CD4-positive, alpha-beta T cell treated with Interleukin-21 for 1 hour (primary cell): Measurements from ENCODE around the gene PBOV1.
"Not testable (repeated sequence)": the region's sequence is repeated elsewhere in the genome, so short reads cannot be mapped to it uniquely, and the experiment has no call there.

ENCODE experiments used
- DNase-seq: peaks from one replicate; pipeline ENCODE4 v3.0.0-alpha.2; 2020

PBOV1 gene

DNA sequence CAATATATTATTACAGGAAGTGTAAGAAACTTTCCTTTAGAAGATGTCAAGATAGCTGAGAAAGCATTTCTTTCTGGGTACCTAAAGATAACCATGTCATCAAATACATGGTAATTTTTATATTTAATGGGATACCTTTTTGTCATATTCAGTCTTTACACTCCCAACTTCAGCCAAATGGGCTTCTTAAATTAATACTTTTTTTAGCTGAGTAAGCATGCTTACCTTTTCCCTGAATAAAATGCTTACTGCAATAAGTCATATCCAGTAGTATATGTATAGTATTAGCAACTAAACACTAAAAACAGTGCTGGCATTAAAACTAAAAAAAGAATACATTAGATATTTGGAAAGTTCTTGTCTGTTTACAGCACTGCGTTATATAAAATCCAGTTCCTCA is 17.4 kb upstream of the PBOV1 start:
- DNase-seq: no peak

DNA sequence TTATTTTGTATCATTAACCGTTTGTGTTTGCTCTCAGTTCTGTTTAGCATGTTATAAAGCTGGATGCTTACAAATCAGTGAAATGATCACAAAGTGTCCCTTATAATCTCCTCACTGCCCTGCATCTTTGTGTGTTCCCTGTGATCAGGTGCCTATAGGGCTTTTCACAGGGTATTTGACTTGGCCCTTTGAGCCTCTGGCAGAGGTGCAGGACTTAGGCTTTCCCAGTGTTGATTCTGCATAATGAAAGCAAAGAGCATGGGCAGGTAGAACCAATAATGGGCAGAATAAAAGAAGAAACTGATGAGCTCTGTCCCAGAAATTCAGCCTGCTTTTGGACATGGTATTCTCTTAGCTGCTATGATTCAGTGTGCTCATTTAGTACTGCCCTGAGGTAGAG is 16.9 kb upstream of the PBOV1 start:
- no peak for DNase-seq

DNA sequence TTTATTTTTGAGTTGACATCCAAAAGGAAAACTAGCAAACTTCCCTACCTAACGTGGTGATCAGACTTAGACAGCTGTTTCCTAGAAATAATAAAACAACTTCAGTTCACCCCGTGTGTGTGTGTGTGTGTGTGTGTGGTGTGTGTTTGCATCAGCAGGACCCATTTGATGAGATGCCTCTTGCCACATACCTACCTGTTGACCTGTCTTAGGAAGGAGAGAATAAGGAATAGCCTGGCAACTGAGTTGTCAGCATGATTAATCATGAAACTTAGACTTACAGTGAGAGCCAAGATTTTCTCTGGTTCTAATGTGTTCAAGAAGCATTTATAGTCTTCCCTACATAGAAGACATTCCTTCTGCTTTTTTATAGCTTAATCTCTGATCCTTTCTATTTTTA is 16.1 kb upstream of the PBOV1 start:
- DNase-seq: no peak

DNA sequence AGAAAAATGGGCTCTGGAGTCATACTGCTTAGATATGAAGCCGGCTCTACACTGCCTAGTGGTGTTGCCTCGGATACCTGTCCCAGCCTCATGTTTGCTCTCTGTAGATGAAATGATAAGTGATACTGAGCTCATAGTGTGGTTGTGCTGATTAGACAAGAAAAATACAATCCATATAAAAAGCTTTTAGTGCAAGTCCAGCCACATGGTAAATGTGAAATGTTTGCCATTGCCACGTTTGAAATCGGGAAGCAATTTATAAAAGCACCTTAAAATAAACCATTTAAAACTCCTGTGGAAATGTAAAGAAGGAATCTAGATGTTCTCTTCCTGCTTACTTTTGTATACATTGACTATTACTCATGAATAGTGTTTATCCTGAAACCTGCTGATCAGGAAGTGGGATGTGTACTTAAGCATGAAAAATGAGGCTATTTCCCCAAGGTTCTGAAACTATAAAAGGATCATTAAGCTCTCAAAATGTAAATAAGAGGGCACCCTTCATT is 13.1 kb upstream of the PBOV1 start:
- DNase-seq: no peak

DNA sequence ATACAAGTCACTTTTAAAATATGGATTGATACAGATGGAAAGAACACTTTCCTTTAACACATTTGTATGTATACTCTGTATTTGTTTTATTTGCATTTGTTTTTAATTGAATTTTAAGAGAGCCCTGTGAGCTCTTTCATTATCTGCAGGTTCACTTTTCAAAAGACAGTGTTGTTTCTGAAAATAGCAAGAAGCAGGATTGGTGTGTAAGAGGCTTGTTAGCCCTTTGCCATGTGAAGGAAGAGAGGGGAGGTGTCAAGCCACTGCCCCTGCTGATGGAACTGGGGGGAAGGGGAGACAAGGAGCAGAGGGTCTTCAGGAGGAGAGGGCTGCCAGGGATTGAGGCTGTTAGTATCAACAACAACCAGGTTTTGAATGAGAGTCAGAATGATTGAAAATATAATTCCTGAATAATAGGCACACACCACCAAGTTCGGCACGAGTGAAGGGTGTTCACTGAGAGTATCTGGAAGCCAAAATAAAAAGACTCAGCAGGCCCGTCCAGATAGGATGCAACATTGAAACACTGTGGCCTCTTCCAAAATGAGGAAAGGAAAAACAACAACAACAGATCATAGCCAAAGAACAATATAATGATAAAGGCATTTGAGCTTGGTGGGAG is 12.6 kb upstream of the PBOV1 start:
- DNase-seq: no peak

DNA sequence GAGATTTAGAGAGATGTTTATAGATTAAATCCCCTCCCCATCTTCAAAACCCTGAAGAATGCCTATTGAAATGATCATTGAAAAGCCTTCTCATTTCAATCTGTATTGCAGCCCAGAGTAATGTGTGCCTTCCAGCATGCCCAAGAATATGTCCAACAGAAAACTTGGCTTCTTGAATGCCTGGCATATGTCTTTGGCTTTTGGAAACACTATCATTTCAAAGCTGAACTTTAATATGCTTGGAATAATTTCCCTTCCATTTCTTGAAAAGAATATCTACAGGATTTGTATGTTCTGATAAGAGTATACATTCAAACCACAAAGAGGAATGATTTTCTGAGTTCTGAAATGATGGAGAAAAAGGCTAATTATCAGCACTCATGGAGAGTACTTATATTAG is 11.9 kb upstream of the PBOV1 start:
- DNase-seq: no peak

DNA sequence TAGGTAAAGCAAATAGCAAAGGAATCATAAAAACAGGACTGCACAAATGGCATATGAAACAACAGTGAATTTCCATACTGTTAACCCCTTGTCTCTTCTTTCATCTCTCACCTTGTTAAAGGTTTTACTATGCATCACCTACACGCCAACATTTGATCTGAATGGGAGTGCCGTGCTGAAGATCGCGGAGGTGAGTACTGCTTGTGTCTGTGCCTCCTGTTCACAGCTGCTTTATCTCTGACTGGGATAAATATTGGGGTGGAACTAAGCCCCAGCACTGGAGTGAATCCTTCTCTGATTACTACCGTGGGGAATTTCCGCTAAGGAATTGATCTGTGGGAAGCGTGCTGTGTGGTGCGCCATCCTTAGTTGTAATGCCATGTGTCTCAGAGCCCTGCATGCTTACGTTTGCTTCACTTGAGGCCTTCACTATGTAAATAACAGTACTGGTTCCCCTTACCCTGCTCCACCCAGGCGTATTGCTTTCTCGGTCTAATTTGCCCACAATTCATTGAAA is 11.4 kb upstream of the PBOV1 start:
- DNase-seq: no peak

DNA sequence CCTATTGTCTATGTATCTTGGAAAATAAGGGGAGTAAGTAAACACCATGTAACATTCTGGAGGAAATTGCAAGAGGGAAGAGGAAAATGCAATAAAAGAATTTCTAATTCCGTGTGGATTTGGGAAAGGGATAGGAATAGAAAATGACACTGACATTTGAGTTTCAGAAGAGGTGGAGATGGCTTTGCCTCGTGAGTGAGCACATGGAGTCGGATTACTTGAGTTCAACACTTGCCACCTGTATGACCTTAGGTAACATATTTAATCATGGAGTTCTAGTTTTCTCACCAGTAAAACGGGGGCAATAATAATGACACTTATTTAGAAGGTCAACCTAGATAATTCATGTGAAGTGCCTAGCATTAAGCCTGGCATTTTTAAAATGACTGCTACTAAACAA is 10.8 kb upstream of the PBOV1 start:
- DNase-seq: no peak

DNA sequence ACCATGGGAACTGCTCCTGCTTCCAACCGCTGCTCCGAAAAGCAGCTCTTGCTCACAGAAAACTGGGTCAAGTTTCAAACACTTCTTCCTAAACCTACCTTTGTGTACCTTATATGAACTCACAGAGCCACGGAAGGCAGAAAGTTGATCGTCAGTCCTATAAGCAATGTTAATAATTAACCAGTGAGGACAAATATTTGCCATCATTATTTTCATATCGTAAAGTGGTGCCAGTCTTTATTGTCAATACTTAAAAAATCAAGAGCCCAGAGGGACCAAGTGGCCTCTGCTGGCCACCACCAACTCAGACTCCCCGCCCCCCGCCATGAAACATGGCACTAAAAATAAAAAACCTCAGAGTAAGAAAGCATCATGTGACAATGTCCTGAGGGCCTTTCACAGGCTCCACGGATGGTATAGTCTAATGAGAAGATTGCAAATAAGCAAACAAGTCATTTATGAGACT is 9.1 kb upstream of the PBOV1 start:
- DNase-seq: no peak

DNA sequence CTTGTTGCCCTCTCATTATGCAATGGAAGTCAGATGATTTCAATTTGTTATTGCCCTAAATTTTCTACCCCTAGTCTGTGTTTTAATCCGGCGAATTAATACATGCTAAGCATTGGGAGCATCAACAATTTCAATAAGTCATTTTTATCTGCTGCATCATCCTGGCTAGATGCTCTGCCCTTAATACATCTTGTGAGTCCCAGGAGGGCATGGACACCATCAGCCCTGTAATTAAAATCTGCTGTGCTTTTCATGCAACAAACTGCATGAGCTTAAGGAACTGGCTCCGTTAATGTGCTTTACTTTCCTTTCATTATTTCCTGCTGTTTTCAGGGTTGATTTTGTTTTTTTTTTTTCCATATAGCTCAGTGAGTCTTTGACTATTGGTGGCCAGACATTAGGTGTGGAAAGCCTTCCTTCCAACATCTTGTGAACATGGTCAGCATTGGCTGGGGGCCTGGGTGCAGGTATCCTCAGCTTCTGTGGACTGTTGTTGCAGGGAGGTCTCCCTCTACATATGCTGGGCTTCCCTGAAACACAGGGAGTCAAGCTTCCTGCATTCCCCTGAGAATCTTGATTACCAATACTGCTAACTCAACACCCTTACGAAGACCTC is 8.5 kb upstream of the PBOV1 start:
- no peak for DNase-seq

DNA sequence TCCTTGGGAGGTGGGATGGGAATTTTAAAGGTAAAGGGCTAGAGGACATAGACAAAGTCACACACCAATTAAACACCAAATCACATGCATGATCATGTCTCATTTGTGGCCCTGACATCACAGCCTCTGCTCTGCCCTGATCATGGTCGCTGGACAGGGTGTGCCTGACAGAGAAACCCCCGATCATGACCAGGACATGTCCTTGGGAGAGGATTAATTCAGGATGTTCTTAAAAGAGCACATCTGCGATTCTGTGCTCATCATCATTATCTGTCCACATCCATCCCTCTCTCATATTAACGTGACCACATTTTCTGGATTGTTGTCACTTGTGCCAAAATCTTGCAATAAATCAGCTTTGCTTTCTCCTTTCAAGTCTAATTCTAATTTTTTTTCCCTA is 7.7 kb upstream of the PBOV1 start:
- no peak for DNase-seq

DNA sequence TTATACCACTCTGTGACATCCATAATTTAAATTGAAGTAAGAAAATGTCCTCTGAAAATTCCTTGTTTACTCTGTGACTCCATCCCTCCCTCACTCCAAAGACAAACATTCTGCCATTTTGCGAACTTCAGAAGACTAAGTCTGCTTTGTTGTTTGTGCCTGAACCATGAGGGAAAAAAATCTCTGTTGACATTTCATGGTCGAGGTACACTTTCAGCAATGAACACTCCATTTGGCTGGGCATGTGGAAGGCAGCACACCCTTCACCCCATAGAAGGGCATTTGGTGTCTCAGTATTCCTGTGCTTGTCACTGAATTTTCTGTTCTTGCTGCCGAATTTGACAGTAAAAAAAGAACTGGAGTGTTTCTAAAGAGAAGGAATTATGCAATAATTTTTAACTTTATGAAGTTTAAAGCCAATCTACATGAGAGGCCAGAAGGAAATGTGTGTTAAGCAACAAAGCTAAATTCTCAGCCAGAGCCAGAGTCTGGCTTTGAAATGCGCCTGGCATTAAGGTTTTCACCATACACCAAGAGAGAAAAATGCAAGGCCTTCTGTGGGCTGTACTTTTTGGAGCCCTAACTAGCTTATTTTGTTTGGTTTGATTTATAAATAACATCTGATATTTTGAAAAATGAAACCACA is 4.7 kb upstream of the PBOV1 start:
- DNase-seq: no peak

DNA sequence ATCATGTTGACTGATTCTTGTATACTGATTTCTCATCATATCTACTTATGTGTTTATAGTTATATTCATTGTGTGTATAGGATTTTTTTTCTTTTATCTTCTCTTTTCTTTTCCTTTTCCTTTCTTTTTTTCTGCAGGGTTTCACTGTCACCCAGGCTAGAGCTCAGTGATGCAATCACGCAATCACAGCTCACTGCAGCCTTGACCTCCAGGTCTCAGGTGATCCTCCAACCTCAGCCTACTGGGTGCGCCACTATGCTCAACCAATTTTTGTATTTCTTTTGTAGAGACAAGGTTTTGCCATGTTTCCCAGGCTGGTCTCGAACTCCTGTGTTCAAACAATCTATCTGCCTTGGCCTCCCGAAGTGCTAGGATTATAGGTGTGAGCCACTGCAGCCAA is 1.6 kb upstream of the PBOV1 start:
- no peak for DNase-seq

DNA sequence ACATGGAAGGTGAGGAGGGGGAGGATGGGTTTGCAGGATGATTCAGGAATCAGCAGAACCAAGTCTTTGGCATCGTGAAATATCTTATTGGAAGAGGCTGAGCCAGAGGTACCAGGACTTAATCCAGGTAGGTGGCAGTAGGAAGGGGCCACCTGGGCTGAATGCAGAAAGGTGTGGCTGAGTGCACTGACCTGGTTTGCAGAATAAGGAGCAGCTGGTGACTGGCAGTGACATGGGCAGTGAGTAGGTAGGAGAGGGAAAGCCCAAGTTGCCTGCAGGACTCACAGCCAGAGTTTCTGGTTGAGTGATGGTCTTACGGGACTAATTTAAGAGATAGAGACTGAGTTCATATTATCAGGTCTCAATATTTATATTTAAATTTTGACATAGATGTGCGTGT is 1.1 kb upstream of the PBOV1 start:
- no peak for DNase-seq

DNA sequence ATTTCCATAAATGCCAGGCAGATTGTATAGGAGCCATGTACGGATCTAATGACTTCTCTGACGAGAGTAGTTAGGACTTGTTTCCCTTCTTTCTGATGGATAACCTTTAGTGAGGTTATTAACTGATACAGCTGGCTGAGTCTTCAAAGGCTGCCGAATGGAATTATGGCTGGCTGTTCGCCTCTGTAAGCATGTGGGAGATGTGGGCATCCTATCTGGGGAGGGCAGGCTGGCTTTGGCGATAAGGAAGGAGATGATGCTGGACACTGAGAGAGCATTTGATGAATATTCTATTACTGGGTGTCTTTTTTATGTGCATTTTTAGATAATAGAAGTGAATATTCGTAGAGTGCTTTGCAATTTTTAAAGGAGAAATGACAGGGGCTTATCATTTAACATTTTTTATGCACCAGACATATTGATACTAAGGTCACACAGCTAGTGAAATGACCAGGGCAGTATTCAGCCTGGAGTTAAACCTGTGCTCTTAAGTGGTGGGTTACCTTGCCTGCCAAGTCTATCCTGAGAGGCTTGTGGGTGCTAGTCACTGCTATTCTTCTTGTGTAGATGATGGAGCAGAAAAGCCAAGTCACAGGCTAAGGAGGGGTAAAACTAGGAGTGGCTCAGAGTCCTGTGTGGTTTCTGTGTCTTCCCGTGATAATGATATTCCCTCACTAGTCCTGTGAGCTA is 3.1 kb downstream of the PBOV1 start:
- DNase-seq: no peak

DNA sequence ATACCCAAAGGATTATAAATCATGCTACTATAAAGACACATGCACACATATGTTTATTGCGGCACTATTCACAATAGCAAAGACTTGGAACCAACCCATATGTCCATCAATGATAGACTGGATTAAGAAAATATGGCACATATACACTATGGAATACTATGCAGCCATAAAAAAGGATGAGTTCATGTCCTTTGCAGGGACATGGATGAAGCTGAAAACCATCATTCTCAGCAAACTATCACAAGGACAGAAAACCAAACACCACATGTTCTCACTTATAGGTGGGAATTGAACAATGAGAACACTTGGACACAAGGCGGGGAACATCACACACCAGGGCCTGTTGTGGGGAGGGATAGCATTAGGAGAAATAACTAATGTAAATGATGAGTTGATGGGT is 5.8 kb downstream of the PBOV1 start:
- not testable (repeated sequence) for DNase-seq

DNA sequence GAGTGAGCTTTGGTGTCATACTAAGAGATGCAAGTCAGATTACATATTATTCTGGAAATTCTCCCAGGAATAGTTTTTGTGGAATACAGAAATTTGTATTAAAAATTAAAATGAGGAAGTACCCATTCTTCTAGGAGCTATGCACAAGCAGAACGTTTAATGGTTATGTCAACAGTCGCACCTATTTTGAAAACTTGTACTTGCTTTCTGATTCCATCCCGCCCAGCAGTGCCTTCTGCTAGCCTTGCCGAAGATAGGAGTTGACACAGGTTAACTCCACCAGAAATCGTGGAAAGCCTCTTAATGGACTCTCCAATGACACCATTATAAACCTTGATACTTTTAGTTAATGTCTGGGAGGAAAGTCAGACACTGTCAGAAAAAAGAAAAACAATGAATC is 6.7 kb downstream of the PBOV1 start:
- no peak for DNase-seq

DNA sequence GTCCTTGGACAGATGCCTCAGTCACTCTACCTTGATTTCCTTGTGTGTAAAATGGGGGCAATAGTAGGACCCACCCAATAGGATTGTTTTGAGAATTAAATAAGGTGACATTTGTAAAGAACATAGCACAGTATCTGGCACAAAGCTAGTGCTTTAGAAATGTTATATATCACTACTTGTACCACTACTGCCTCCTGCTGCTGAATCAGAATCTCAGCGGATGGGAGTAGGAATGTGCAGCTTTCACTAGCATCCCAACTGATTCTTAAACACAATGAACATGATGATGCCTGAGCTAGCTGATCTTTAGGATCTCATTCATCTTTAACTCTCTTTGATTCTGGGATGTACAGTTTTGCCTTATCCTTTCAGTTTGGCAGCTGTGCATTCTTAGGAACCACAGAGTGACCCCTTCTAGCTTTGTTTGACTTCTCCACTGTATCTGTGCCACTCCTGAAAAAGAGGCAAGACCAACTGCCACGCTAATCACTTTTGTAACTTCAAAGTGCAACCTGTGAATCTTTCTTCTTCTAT is 7.2 kb downstream of the PBOV1 start:
- no peak for DNase-seq

DNA sequence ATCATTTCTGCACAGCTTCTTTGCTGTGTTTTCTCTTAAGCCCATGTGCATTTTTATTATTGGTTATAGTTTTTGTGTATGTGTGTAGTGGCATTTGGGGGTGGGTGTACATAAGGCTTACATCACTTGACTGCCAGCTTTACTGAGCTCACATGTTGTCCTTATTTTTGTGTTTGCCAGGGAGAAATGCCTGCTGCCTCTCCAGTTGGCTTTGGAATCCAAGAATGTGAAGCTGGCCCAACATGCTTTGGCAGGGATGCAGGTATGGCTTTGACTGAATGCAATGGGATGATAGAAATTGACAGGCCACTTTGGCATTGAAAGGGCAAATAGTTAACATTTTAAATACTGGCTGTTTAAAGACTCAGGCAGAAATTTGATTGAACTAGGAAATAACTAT is 11.4 kb downstream of the PBOV1 start:
- no peak for DNase-seq

DNA sequence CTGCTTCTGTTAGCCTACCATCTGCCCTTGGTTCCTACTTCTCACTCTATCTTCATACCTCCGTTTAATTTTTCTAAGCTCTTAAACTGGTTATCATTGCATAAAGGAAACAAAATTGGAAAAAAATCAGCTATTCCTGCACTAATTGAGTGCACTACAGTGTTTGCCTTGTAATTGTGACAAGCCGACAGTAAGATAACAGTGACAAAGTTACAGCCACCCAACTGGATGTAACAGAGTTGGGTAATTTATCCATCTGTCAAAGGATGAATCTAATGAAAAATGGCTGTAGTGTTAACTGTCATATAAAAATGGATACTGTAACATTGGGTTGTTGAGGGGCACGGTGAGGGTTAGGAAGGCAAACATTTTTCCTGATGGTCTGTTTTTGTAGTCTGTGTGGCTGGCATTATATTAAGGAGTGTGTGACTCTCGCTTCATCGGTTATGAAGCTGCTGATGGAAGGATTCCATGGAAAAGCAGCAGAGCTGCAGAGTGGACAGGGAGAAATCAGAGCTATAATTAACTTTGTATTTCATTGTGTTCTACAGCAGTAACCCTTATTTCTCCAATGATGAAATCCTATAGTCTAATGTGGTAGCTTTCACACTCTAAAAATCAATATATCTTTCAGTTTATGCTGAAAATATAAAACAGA is 12.7 kb downstream of the PBOV1 start:
- no peak for DNase-seq

DNA sequence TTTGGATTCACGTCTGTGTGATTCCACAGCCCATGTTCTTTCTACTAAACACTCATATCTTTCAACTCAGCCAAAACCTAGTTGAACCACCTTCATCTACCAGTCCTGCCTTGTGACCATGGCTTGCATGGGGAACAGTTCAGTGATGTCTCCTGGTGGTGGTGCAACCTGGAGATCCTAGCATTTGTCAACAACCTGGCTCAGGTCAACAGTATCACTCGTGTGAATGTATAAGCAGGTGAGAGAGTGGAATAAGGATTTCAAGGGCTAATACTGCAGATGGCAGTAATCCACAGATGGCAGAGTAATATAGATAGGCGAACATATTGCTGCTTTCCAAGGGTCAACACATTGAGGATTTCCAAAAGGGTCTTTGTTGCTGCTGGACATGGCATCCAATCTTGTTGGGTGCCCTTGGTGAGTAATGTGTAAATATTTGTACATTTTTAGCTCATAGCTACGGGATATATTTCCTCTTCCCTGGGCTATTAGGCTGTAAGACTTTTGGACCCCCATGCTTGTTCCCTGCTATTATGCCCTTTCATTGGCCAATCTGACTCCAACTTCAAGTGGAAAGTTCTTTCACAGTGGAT is 13.4 kb downstream of the PBOV1 start:
- no peak for DNase-seq

DNA sequence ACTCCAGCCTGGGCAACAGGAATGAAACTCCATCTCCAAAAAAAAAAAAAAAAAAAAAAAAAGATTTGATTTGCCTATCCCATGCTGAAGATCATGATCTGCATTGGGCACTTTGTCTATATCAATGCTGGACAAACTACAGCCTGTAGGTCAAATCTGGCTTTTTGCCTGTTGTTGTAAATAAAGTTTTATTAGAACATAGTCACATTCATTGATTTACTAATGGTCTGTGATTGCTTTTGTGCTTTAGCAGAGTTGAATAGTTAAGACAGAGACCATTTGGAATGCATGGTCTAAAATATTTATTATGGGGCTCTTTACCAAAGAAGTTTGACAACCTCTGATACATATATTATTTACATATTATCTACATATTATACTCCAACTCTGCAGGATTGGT is 14.0 kb downstream of the PBOV1 start:
- DNase-seq: no peak
